T-cell (primary cell): ENCODE results near the gene GALNTL6. TPM values are rescaled to one million over a fixed set of nuclear protein-coding genes. Genes with fewer than 3 reads are reported as not detected.
"Not testable (repeated sequence)": the region's sequence is repeated elsewhere in the genome, so short reads cannot be mapped to it uniquely, and the experiment has no call there.

Source experiments
- ATAC-seq, 4 experiments: fragments of 200-7000 bp in 3 of 4; fragments of 150-1000 bp in 1 of 4; cut with Tn5 transposase; replicated peaks in 1 of 4; 1 replicate in 3 of 4; 2 replicates in 1 of 4; pipeline ENCODE4 v1.10.0; 2021; ENCODE audit warnings: moderate library complexity in 3 of 4, mild to moderate bottlenecking in 2 of 4, moderate number of reproducible peaks in 1 of 4
- CTCF ChIA-PET, 2 donors: fragments of 300-600 bp; sonication (Branson Sonifier 250); formaldehyde crosslinking; loops; one replicate each; lab custom pipeline; 2022; ENCODE audit warnings: antibody characterized with exemption in 2 of 2; lab: Charles Lee
- POLR2A ChIA-PET, 2 donors: fragments of 300-600 bp; sonication (Branson Sonifier 250); formaldehyde crosslinking; loops; one replicate each; lab custom pipeline; 2022; ENCODE audit warnings: antibody characterized with exemption in 2 of 2; lab: Charles Lee
- DNase-seq, 35 experiments: peaks; one replicate each; pipeline versions ENCODE4 v3.0.0 to v3.0.0-alpha.2; 2013 to 2023
- H3K27ac ChIP-seq: one replicate; pipeline ENCODE4 v1.5.1; 2013; ENCODE audit warnings: low read length
- H3K27me3 ChIP-seq, 2 experiments: replicated peaks in 1 of 2; 1 replicate in 1 of 2; 2 replicates in 1 of 2; pipeline versions ENCODE4 v1.6.1 to v1.7.0; 2013; ENCODE audit warnings: low read length in 1 of 2, mixed read lengths in 1 of 2; ENCODE audit not compliant: control insufficient read depth in 2 of 2, insufficient read depth in 2 of 2; ENCODE audit errors: extremely low read depth in 1 of 2
- H3K36me3 ChIP-seq, 2 donors: 1 replicate in 1 of 2; 2 replicates in 1 of 2; pipeline versions ENCODE4 v1.6.1 to v1.7.0; 2013; ENCODE audit warnings: low read length in 1 of 2; ENCODE audit not compliant: control insufficient read depth in 2 of 2, insufficient read depth in 1 of 2; ENCODE audit errors: extremely low read depth in 1 of 2
- H3K4me1 ChIP-seq, 2 experiments: 1 replicate in 1 of 2; 2 replicates in 1 of 2; pipeline versions ENCODE4 v1.6.1 to v1.7.0; 2013; ENCODE audit warnings: low read length in 2 of 2, mixed read lengths in 1 of 2; ENCODE audit not compliant: insufficient read depth in 2 of 2, control insufficient read depth in 1 of 2; ENCODE audit errors: extremely low read depth in 1 of 2
- H3K4me3 ChIP-seq, 2 donors: 1 replicate in 1 of 2; 2 replicates in 1 of 2; pipeline versions ENCODE4 v1.5.1 to v1.7.0; 2013; ENCODE audit warnings: mild to moderate bottlenecking in 2 of 2, low read length in 1 of 2, moderate library complexity in 1 of 2; ENCODE audit not compliant: control insufficient read depth in 1 of 2; ENCODE audit errors: extremely low read depth in 1 of 2
- H3K9me3 ChIP-seq: 2 replicates; pipeline ENCODE4 v1.7.0; 2013
- H3K27ac Mint-ChIP-seq, 2 donors: one replicate each; pipeline ENCODE4 v1.8.0; 2020 to 2021; ENCODE audit warnings: mild to moderate bottlenecking in 2 of 2, mixed read lengths in 2 of 2
- H3K27me3 Mint-ChIP-seq, 2 donors: one replicate each; pipeline ENCODE4 v1.8.0; 2021 to 2022; ENCODE audit warnings: mixed read lengths in 2 of 2
- H3K36me3 Mint-ChIP-seq: one replicate; pipeline ENCODE4 v1.8.0; 2021; ENCODE audit warnings: mixed read lengths
- H3K4me1 Mint-ChIP-seq, 3 donors: one replicate each; pipeline ENCODE4 v1.8.0; 2020 to 2022; ENCODE audit warnings: mixed read lengths in 3 of 3, mild to moderate bottlenecking in 1 of 3
- H3K4me3 Mint-ChIP-seq, 3 donors: one replicate each; pipeline ENCODE4 v1.8.0; 2020 to 2022; ENCODE audit warnings: mild to moderate bottlenecking in 3 of 3, mixed read lengths in 3 of 3, moderate library complexity in 3 of 3
- H3K9me3 Mint-ChIP-seq, 3 donors: one replicate each; pipeline ENCODE4 v1.8.0; 2020 to 2022; ENCODE audit warnings: mixed read lengths in 3 of 3
- WGBS: methylation state at CpG from one replicate; pipeline ENCODE4 v1.1.5; 2013; ENCODE audit warnings: missing lambda C conversion rate; ENCODE audit not compliant: insufficient coverage; 5-methylcytosine and 5-hydroxymethylcytosine counted together
- total RNA-seq, 35 experiments: library from RNA in 6 of 35; stranded (reverse) in 6 of 35; fragments of 120-200 nt in 1 of 35; gene quantifications; one replicate each; pipeline versions ENCODE4 v1.2.1 to v1.2.4 and lab custom pipeline; 2013 to 2026

The GALNTL6 gene
- total RNA-seq, 5 donors from 2014 or later (not counting 1 experiment from before 2014, with no cell fraction given), result not detected

DNA sequence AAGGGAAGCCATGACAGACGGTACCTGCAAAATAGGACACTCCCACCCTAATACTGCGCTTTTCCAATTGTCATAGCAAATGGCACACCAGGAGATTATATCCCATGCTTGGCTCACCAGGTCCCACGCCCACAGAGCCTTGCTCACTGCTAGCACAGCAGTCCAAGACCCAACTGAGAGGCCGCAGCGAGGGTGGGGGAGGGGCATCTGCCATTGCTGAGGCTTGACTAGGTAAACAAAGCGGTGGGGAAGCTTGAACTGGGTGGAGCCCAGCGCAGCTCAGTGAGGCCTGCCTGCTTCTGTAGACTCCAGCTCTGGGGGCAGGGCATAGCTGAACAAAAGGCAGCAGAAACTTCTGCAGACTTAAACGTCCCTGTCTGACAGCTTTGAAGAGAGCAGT lies 1099.3 kb downstream of the GALNTL6 start:
- H3K36me3 ChIP-seq, H3K27ac Mint-ChIP-seq, H3K4me3 Mint-ChIP-seq, H3K36me3 Mint-ChIP-seq, H3K9me3 ChIP-seq, H3K4me1 Mint-ChIP-seq, H3K27me3 ChIP-seq, ATAC-seq, DNase-seq, CTCF ChIA-PET, H3K4me3 ChIP-seq, POLR2A ChIA-PET, H3K4me1 ChIP-seq, H3K27ac ChIP-seq: not testable (repeated sequence)
- peaks cover 0 to 13% (median 4%) of the 10 kb centered on the region in 3 donors for H3K9me3 Mint-ChIP-seq
- 86% methylated on average over 7 of the region's 8 CpGs for WGBS
- peaks cover 4 to 11% of the 10 kb centered on the region in 2 donors for H3K27me3 Mint-ChIP-seq

DNA sequence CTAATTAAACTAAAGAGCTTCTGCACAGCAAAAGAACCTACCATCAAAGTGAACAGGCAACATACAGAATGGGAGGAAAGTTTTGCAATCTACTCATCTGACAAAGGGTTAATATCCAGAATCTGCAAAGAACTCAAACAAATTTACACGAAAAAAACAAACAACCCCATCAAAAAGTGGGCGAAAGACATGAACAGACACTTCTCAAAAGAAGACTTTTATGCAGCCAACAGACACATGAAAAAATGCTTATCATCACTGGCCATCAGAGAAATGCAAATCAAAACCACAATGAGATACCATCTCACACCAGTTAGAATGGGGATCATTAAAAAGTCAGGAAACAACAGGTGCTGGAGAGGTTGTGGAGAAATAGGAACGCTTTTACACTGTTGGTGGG lies 1104.2 kb downstream of the GALNTL6 start:
- CTCF ChIA-PET, H3K4me3 ChIP-seq, H3K36me3 Mint-ChIP-seq: not testable (repeated sequence)

DNA sequence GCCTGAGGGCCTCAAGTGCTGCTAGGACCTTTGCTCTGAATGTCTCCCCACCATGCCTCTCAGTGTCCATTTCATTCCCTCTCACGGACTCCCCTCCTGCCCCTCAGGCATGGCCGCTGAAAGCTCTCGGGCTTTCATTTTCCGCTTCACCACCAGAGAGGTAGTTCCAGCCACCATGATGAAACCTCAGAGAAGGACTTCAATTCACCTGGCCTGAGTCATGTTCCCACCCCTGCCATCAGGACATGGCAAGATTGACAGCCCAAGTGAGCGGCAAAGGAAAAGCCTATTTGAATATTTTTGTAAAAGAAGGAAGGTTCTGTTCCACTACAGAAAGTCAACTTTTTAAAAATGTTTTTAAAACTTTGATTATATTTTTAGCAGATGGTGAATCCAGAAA lies 1106.1 kb downstream of the GALNTL6 start:
- Histone ChIP-seq H3K4me3 (no peak overlapping the region), H3K27me3 (no peaks in the 10 kb centered on the region), H3K9me3 (no peaks in the 10 kb centered on the region), H3K27ac (no peak overlapping the region), H3K36me3 (no peaks in the 10 kb centered on the region), H3K4me1 (no peaks in the 10 kb centered on the region)
- no peaks in the 10 kb centered on the region for H3K4me1 Mint-ChIP-seq
- no peak overlapping the region for H3K27ac Mint-ChIP-seq
- H3K9me3 Mint-ChIP-seq, result peaks cover 3 to 10% (median 8%) of the 10 kb centered on the region in 3 donors
- ATAC-seq (no peak), DNase-seq (no peak)
- POLR2A ChIA-PET, result interaction anchor here in 1 of 2 donors (0.6 kb wide), 1 partner anchor 12 kb away, joined by 3 read pairs; no protein-coding TSS in a partner anchor
- CTCF ChIA-PET, result no interaction called here
- H3K27me3 Mint-ChIP-seq, result peaks cover under 1 to 8% of the 10 kb centered on the region in 2 donors
- H3K4me3 Mint-ChIP-seq, result no peak overlapping the region
- no peaks in the 10 kb centered on the region for H3K36me3 Mint-ChIP-seq
- 94% methylated on average over 3 of the region's 5 CpGs for WGBS

More for the DNA sequence above, 1104.2 kb downstream of the GALNTL6 start:
- ATAC-seq, POLR2A ChIA-PET, H3K27me3 Mint-ChIP-seq, H3K27ac Mint-ChIP-seq, H3K36me3 ChIP-seq, DNase-seq, H3K4me3 Mint-ChIP-seq, H3K4me1 Mint-ChIP-seq, H3K27ac ChIP-seq, H3K27me3 ChIP-seq, H3K9me3 ChIP-seq, H3K4me1 ChIP-seq: not testable (repeated sequence)
- WGBS, result no CpG with 5 or more reads among the region's 3 CpGs
- H3K9me3 Mint-ChIP-seq, result peaks cover 3 to 13% (median 8%) of the 10 kb centered on the region in 3 donors

DNA sequence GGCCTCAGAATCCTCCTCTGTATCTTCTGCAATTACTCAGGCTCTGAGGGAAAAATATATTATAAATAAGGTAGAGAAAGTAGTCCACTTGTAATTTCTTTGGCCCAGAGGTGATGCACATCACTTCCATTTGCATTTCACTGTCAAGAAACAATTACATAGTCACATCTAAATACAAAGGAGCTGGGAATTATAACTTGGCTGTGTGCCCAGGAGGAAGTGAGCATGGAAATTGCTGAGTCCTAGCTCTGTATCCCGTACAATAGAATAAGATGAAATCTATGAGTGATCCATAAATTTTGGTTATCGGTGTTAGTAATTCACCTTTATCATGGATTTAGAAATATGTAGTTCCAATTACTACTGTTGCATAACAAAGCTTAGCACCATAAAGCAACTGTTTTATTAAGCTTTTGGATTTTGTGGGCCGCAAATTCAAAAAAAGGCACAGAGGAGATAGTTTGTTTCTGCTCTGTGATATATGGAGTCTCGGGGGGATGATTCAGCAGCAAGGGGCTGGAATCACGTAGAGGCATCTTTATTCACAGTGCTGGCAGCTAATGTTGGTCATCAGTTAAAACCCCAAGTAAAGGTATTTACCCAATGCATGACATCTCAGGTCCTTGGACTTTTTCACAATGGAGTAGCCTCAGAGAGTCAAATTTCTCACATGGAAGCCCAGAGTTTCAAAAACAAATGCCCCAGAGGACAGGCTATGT lies 1114.1 kb downstream of the GALNTL6 start:
- peaks cover 1 to 8% of the 10 kb centered on the region in 2 donors for H3K27me3 Mint-ChIP-seq
- no CpG with 5 or more reads among the region's 5 CpGs for WGBS

DNA sequence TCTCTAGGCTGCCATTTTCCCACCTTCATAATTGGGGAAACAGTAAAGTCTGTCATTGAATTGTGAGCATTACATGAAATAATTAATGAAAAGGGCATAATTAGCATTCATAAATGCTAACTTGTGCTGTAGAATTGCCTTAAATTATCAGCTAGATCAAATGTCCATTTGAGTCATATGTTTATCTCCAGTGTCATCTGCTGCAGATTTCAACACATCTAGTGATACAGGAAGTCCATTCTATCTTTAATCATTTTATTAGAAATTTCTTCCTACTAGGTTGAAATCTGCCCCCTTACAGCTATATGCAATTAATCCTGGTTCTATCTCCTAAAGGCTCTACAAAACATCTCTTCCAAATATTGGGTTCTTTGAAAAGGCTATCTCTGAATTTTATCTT lies 1115.1 kb downstream of the GALNTL6 start:
- H3K4me3 Mint-ChIP-seq, result no peak overlapping the region

More for the DNA sequence above, 1114.1 kb downstream of the GALNTL6 start:
- Histone ChIP-seq H3K36me3 (no peaks in the 10 kb centered on the region), H3K4me1 (no peaks in the 10 kb centered on the region), H3K9me3 (no peaks in the 10 kb centered on the region), H3K4me3 (no peak overlapping the region), H3K27me3 (no peaks in the 10 kb centered on the region), H3K27ac (no peak overlapping the region)
- no peaks in the 10 kb centered on the region for H3K36me3 Mint-ChIP-seq
- H3K9me3 Mint-ChIP-seq, result peaks cover 0 to 3% (median 0%) of the 10 kb centered on the region in 3 donors
- H3K4me1 Mint-ChIP-seq, result no peaks in the 10 kb centered on the region
- ATAC-seq, result no peak
- no peak for DNase-seq
- no peak overlapping the region for H3K27ac Mint-ChIP-seq
- POLR2A ChIA-PET, result no interaction called here
- CTCF ChIA-PET, result no interaction called here
- H3K4me3 Mint-ChIP-seq, result no peak overlapping the region

DNA sequence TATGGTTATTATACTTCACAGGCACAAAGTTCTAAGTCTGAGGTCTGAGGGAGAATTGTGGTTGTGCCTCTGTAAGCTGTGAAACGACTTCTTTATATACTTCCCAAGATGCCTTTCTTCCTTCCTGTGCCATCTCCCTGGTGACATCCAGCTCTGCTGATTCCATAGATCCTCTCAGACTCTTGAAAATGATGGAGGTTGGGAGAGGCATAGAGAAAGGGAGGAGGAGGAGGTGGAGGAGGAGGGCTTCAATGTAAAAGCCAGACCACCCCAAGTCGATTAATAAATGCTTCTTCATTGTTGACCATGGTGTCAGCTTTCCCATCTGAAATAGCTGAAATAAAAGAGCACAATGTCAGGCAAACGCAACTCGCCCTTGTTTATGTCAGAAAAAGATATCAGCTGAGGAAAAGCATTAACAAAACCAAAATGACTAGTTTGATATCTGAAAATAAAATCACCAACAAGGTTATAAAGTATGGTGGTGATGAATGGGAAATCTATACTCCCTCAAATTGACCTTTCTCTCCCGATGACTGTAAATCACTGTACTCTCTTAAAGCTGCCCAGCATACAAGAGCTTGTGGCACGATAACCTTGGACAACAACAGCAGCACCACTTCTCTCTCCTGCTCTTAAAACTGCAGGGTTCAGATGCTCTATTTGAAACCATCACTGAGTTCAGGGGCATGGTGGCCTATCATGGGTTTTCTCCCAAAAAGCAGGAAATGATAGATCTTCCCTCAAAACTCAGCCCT lies 1125.0 kb downstream of the GALNTL6 start:
- H3K4me3 Mint-ChIP-seq, result no peak overlapping the region
- no peaks in the 10 kb centered on the region for H3K4me1 Mint-ChIP-seq
- Histone ChIP-seq H3K4me1 (no peaks in the 10 kb centered on the region), H3K36me3 (no peaks in the 10 kb centered on the region), H3K4me3 (no peak overlapping the region), H3K9me3 (no peaks in the 10 kb centered on the region), H3K27me3 (no peaks in the 10 kb centered on the region), H3K27ac (no peak overlapping the region)
- no peak overlapping the region for H3K27ac Mint-ChIP-seq
- DNase-seq (no peak), ATAC-seq (no peak)
- POLR2A ChIA-PET, result no interaction called here
- CTCF ChIA-PET, result no interaction called here
- H3K36me3 Mint-ChIP-seq, result no peaks in the 10 kb centered on the region
- H3K27me3 Mint-ChIP-seq, result peaks cover 0 to 3% of the 10 kb centered on the region in 2 donors
- no peaks in the 10 kb centered on the region for H3K9me3 Mint-ChIP-seq
- 62% methylated on average over 2 of the region's 6 CpGs for WGBS

More for the DNA sequence above, 1115.1 kb downstream of the GALNTL6 start:
- Mint-ChIP-seq H3K9me3 (peaks cover 0 to 3% (median 0%) of the 10 kb centered on the region in 3 donors), H3K4me1 (no peaks in the 10 kb centered on the region), H3K27me3 (peaks cover 1 to 7% of the 10 kb centered on the region in 2 donors), H3K36me3 (no peaks in the 10 kb centered on the region), H3K27ac (no peak overlapping the region)
- DNase-seq, result no peak
- Histone ChIP-seq H3K27ac (no peak overlapping the region), H3K4me3 (no peak overlapping the region), H3K9me3 (no peaks in the 10 kb centered on the region), H3K4me1 (no peaks in the 10 kb centered on the region), H3K27me3 (no peaks in the 10 kb centered on the region), H3K36me3 (no peaks in the 10 kb centered on the region)
- ATAC-seq, result no peak
- ChIA-PET CTCF (no interaction called here), POLR2A (no interaction called here)
